Activated CD4-positive, alpha-beta T cell treated with anti-CD3 and anti-CD28 coated beads, Interleukin-10, Interleukin-2, amounts not matched to agents 100 ng/mL and 50 ng/mL, durations not matched to agents 16 hours and 8 hours (primary cell): ENCODE measurements around the gene ADCY2.

Source experiments
- DNase-seq: peaks from one replicate; pipeline ENCODE4 v3.0.0-alpha.2; 2020

Gene ADCY2

GRCh38 chr5:7802855-7803254 is 406.9 kb downstream of the ADCY2 start:
- no peak for DNase-seq

- DNase-seq, result no peak
Observed at GRCh38 chr5:7803937-7804336, 408.0 kb downstream of the ADCY2 start.

- no peak for DNase-seq
Observed at GRCh38 chr5:7805379-7805778, 409.4 kb downstream of the ADCY2 start.

GRCh38 chr5:7808998-7809397 is 413.1 kb downstream of the ADCY2 start:
- DNase-seq, result no peak

- DNase-seq, result no peak
Observed at GRCh38 chr5:7811715-7812114, 415.8 kb downstream of the ADCY2 start.

- no peak for DNase-seq
Observed at GRCh38 chr5:7813007-7813406, 417.1 kb downstream of the ADCY2 start.

- no peak for DNase-seq
Observed at GRCh38 chr5:7813576-7813975, 417.6 kb downstream of the ADCY2 start.

- DNase-seq, result no peak
Observed at GRCh38 chr5:7814816-7815215, 418.9 kb downstream of the ADCY2 start.

- peak; percentile 76 for DNase-seq
Observed at GRCh38 chr5:7815892-7816534, 420.1 kb downstream of the ADCY2 start.

GRCh38 chr5:7816535-7816901 is 420.6 kb downstream of the ADCY2 start:
- DNase-seq, result no peak

GRCh38 chr5:7822449-7822848 is 426.5 kb downstream of the ADCY2 start:
- no peak for DNase-seq

- DNase-seq, result no peak
Observed at GRCh38 chr5:7823594-7823993, 427.7 kb downstream of the ADCY2 start.

- DNase-seq, result no peak
Observed at GRCh38 chr5:7824995-7825394, 429.1 kb downstream of the ADCY2 start.

- DNase-seq, result no peak
Observed at GRCh38 chr5:7825630-7826029, 429.7 kb downstream of the ADCY2 start.

- DNase-seq, result no peak
Observed at GRCh38 chr5:7827610-7828009, 431.7 kb downstream of the ADCY2 start.

- DNase-seq, result no peak
Observed at GRCh38 chr5:7828269-7828668, 432.3 kb downstream of the ADCY2 start.

GRCh38 chr5:7834982-7835381 is 439.0 kb downstream of the ADCY2 start:
- no peak for DNase-seq

GRCh38 chr5:7837403-7837802 is 441.5 kb downstream of the ADCY2 start:
- DNase-seq, result no peak

- no peak for DNase-seq
Observed at GRCh38 chr5:7842531-7842930, 446.6 kb downstream of the ADCY2 start.

- no peak for DNase-seq
Observed at GRCh38 chr5:7844901-7845300, 449.0 kb downstream of the ADCY2 start.

GRCh38 chr5:7845557-7845956 is 449.6 kb downstream of the ADCY2 start:
- DNase-seq, result no peak

GRCh38 chr5:7846327-7846726 is 450.4 kb downstream of the ADCY2 start:
- no peak for DNase-seq

GRCh38 chr5:7848296-7848695 is 452.4 kb downstream of the ADCY2 start:
- DNase-seq, result no peak

GRCh38 chr5:7849681-7850394 is 453.9 kb downstream of the ADCY2 start:
- no peak for DNase-seq
